ENCODE measurements around the gene FLACC1. TPM values are rescaled to one million over a fixed set of nuclear protein-coding genes. Genes with fewer than 3 reads are reported as not detected.

Gene FLACC1
- total RNA-seq, 1 experiment from 2014 or later, result 0.17 TPM

GRCh38 chr2:201270293-201271001 is 86.7 kb downstream of the FLACC1 start:
- no peaks in the 10 kb centered on the region for H3K36me3 Mint-ChIP-seq
- ChIA-PET CTCF (interaction anchor here (0.9 to 1.1 kb wide), 2 partner anchors 38 to 73 kb away, joined by 3 read pairs; no protein-coding TSS in a partner anchor), POLR2A (no interaction called here)
- no peak overlapping the region for H3K4me3 Mint-ChIP-seq
- no peak overlapping the region for H3K27ac Mint-ChIP-seq
- DNase-seq (ENCODE audit: low spot score) (no peak), ATAC-seq (no peak)
- H3K27me3 Mint-ChIP-seq (ENCODE audit: low read depth), result no peaks in the 10 kb centered on the region
- no peaks in the 10 kb centered on the region for H3K9me3 Mint-ChIP-seq
- TF ChIP-seq E2F4 (CRISPR knock-in tag; IDR thresholded peaks at IDR 0.05; ENCODE audit: borderline replicate concordance, low read depth) (no peak), SP1 (CRISPR knock-in tag; conservative IDR thresholded peaks at IDR 0.05) (no peak), AFF4 (CRISPR knock-in tag; IDR thresholded peaks at IDR 0.05; ENCODE audit: borderline replicate concordance) (no peak), SMAD3 (CRISPR knock-in tag; IDR thresholded peaks at IDR 0.05; ENCODE audit: borderline replicate concordance) (no peak), ZNF423 (CRISPR knock-in tag; IDR thresholded peaks at IDR 0.05) (no peak), CBFB (CRISPR knock-in tag; IDR thresholded peaks at IDR 0.05; ENCODE audit: low read depth) (no peak), ZNF281 (CRISPR knock-in tag; IDR thresholded peaks at IDR 0.05) (no peak), CREM (CRISPR knock-in tag; IDR thresholded peaks at IDR 0.05) (no peak), E2F1 (CRISPR knock-in tag; IDR thresholded peaks at IDR 0.05) (no peak), ERG (CRISPR knock-in tag; IDR thresholded peaks at IDR 0.05) (no peak), OVOL2 (CRISPR knock-in tag; IDR thresholded peaks at IDR 0.05; ENCODE audit: borderline replicate concordance) (no peak), ATF3 (CRISPR knock-in tag; conservative IDR thresholded peaks at IDR 0.05) (no peak), ZNF219 (CRISPR knock-in tag; IDR thresholded peaks at IDR 0.05; ENCODE audit: borderline replicate concordance) (no peak), NR1H2 (CRISPR knock-in tag; IDR thresholded peaks at IDR 0.05) (no peak), CTCF (IDR thresholded peaks at IDR 0.05) (no peak), ZMAT4 (CRISPR knock-in tag; IDR thresholded peaks at IDR 0.05) (no peak), ZNF512 (CRISPR knock-in tag; IDR thresholded peaks at IDR 0.05; ENCODE audit: borderline replicate concordance) (no peak)
- no peaks in the 10 kb centered on the region for H3K4me1 Mint-ChIP-seq
